Lung (tissue), 12 donors: ENCODE results near the gene MAPKAPK3. TPM values are rescaled to one million over a fixed set of nuclear protein-coding genes. Genes with fewer than 3 reads are reported as not detected.

Experiments used
- ATAC-seq: fragments of 200-7000 bp; cut with Tn5 transposase; one replicate; pipeline ENCODE4 v1.9.1; 2020; ENCODE audit warnings: moderate number of reproducible peaks; ENCODE audit not compliant: insufficient read depth, low FRiP score
- DNase-seq, 3 donors: peaks; one replicate each; pipeline ENCODE4 v3.0.0-alpha.2; 2013 to 2017
- H3K27ac ChIP-seq, 2 donors: one replicate each; pipeline ENCODE4 v1.5.1; 2013; ENCODE audit warnings: mild to moderate bottlenecking in 2 of 2, moderate library complexity in 2 of 2, control low read depth in 1 of 2, inconsistent platforms in 1 of 2, low read depth in 1 of 2, low read length in 1 of 2
- H3K27me3 ChIP-seq, 3 donors: one replicate each; pipeline ENCODE4 v1.5.1; 2013; ENCODE audit warnings: low read length in 2 of 3; ENCODE audit not compliant: control insufficient read depth in 3 of 3, insufficient read depth in 3 of 3
- H3K36me3 ChIP-seq, 4 donors: one replicate each; pipeline ENCODE4 v1.5.1; 2013; ENCODE audit warnings: low read length in 4 of 4, mild to moderate bottlenecking in 1 of 4, moderate library complexity in 1 of 4; ENCODE audit not compliant: control insufficient read depth in 4 of 4, insufficient read depth in 4 of 4
- H3K4me1 ChIP-seq, 5 donors: one replicate each; pipeline ENCODE4 v1.5.1; 2013; ENCODE audit warnings: low read length in 5 of 5, mild to moderate bottlenecking in 2 of 5, moderate library complexity in 1 of 5; ENCODE audit not compliant: control insufficient read depth in 5 of 5, insufficient read depth in 5 of 5
- H3K4me3 ChIP-seq: one replicate; pipeline ENCODE4 v1.5.1; 2013; ENCODE audit warnings: mild to moderate bottlenecking, control low read depth, moderate library complexity
- H3K9ac ChIP-seq, 2 donors: one replicate each; pipeline ENCODE4 v1.5.1; 2013; ENCODE audit warnings: low read length in 2 of 2, control low read depth in 1 of 2; ENCODE audit not compliant: insufficient read depth in 1 of 2
- H3K9me3 ChIP-seq, 4 donors: one replicate each; pipeline ENCODE4 v1.5.1; 2013; ENCODE audit warnings: low read length in 3 of 4, mild to moderate bottlenecking in 1 of 4, moderate library complexity in 1 of 4; ENCODE audit not compliant: control insufficient read depth in 4 of 4, insufficient read depth in 3 of 4
- WGBS, 2 donors: extraction: QIAGEN DNeasy Blood & Tissue Kit; methylation state at CpG; one replicate each; pipeline ENCODE4 v1.1.7; 2013; 5-methylcytosine and 5-hydroxymethylcytosine counted together
- polyA plus RNA-seq, 2 donors: library from polyadenylated mRNA; stranded (reverse); fragments of 200-250 nt; gene quantifications; one replicate each; pipeline ENCODE4 v1.2.1, GENCODE V29; 2013
- total RNA-seq, 2 donors: library from RNA; depleted of rRNA in 1 of 2; stranded (reverse); fragments of >200 nt in 1 of 2; gene quantifications; one replicate each; pipeline ENCODE4 v1.2.1, GENCODE V29; 2014 to 2021
- TF ChIP-seq, protein P1 (sequence below): IDR thresholded peaks from 2 replicates; pipeline ENCODE4 v1.5.1; 2012; ENCODE audit warnings: mild to moderate bottlenecking; ENCODE audit errors: control extremely low read depth, extremely low read depth
- donor health status: control.
- donor health status: control.
- donor health status: Bipolar disorder and iron deficiency.
- donor health status: healthy.
- donor health status: DM: yes; HTN: yes; CAD: no.

MAPKAPK3 gene
- total and polyA plus RNA-seq, 4 donors = 23.6 to 96.1 (median 71.4) TPM

DNA sequence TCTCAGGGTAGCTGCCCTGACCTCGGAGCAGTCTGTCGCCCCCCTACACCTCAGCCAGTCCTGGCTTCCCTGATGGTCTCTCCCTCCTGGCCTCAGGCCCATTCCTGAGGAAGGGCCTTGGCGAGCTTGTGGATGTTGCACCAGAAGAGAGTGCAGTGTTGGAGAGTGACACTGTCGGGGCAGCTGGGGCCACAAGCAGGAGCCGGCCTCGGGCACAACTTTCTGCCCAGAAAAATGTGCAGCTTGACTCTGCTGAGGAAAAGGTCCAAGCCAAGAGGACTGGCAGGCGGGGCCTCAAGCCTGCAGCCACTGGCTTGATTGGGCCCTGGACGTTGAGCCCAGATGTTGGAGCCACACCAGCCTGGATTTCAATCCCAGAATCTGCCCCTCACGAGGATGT is 34.9 kb upstream of the MAPKAPK3 start:
- Histone ChIP-seq H3K36me3 (peaks cover 0 to 25% (median 13%) of the 10 kb centered on the region in 4 donors), H3K4me3 (no peak overlapping the region), H3K9ac (no peak overlapping the region), H3K4me1 (peaks cover 0 to 25% (median 0%) of the 10 kb centered on the region in 5 donors), H3K27me3 (no peaks in the 10 kb centered on the region), H3K27ac (peak overlapping the region; percentile 82 to 91), H3K9me3 (no peaks in the 10 kb centered on the region)
- ATAC-seq (no peak), DNase-seq (no peak)
- TF ChIP-seq, protein P1, sequence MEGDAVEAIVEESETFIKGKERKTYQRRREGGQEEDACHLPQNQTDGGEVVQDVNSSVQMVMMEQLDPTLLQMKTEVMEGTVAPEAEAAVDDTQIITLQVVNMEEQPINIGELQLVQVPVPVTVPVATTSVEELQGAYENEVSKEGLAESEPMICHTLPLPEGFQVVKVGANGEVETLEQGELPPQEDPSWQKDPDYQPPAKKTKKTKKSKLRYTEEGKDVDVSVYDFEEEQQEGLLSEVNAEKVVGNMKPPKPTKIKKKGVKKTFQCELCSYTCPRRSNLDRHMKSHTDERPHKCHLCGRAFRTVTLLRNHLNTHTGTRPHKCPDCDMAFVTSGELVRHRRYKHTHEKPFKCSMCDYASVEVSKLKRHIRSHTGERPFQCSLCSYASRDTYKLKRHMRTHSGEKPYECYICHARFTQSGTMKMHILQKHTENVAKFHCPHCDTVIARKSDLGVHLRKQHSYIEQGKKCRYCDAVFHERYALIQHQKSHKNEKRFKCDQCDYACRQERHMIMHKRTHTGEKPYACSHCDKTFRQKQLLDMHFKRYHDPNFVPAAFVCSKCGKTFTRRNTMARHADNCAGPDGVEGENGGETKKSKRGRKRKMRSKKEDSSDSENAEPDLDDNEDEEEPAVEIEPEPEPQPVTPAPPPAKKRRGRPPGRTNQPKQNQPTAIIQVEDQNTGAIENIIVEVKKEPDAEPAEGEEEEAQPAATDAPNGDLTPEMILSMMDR = no peak
- 64 to 77% methylated on average over 9 of the region's 9 CpGs for WGBS, 2 donors

DNA sequence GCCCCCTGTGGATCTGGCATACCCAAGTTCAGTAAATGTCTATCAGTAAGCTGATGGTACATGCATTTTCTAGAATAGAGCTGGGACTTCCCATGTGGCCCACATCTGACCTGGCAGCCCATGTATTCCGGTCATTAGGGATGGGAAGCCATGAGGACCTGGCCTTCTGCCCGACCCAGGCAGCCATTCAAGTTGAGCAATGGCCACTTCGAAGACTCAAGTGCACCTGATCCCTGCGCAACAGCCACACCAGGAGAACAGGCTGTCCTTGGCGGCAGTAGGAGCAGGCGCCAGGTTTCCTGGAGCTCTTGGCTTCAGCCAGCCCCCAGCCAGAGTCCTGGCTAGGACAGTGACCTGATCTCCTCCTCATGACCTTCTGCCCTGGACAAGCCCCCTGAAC is 33.1 kb upstream of the MAPKAPK3 start:
- TF ChIP-seq, protein P1 = no peak
- Histone ChIP-seq H3K27ac (peak overlapping the region; percentile 82 to 91), H3K36me3 (peaks cover 0 to 18% (median 7%) of the 10 kb centered on the region in 4 donors), H3K27me3 (no peaks in the 10 kb centered on the region), H3K4me1 (peaks cover 0 to 20% (median 0%) of the 10 kb centered on the region in 5 donors), H3K9ac (no peak overlapping the region), H3K4me3 (no peak overlapping the region), H3K9me3 (no peaks in the 10 kb centered on the region)
- DNase-seq (peak in 1 of 3 donors; percentile 52), ATAC-seq (peak; percentile 51)
- WGBS, 2 donors = 65 to 74% methylated on average over 6 of the region's 6 CpGs

DNA sequence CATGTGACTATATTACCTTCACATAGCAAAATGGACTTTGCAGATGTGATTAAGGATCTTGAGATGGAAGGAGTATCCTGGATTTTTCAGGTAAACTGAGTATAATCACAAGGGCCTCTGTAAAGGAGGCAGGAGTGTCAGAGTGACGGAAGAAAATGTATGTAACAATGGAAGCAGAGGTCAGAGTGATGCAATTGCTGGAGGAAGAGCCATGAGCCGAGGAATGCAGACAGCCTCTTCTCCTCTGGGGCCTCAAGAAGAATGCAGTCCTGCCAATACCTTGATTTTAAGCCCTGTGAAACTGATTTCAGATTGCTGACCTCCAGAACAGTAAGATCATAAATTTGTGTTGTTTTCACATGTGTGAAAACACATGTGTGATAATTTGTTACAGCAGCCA is 32.6 kb upstream of the MAPKAPK3 start:
- Histone ChIP-seq H3K27me3 (no peaks in the 10 kb centered on the region), H3K27ac (peak overlapping the region; percentile 72 to 83), H3K9ac (no peak overlapping the region), H3K4me1 (peaks cover 0 to 20% (median 0%) of the 10 kb centered on the region in 5 donors), H3K4me3 (no peak overlapping the region), H3K36me3 (peaks cover 0 to 18% (median 3%) of the 10 kb centered on the region in 4 donors), H3K9me3 (no peaks in the 10 kb centered on the region)
- WGBS, 2 donors = 29 to 43% methylated on average over 2 of the region's 2 CpGs
- ATAC-seq (no peak), DNase-seq (no peak)
- TF ChIP-seq, protein P1 = no peak
